Measurements from ENCODE around the gene MYL10. TPM values are rescaled to one million over a fixed set of nuclear protein-coding genes. Genes with fewer than 3 reads are reported as not detected.
"Not testable (repeated sequence)": the region's sequence is repeated elsewhere in the genome, so short reads cannot be mapped to it uniquely, and the experiment has no call there.

MYL10 gene
- polyA plus RNA-seq, 2 donors, result not detected

DNA sequence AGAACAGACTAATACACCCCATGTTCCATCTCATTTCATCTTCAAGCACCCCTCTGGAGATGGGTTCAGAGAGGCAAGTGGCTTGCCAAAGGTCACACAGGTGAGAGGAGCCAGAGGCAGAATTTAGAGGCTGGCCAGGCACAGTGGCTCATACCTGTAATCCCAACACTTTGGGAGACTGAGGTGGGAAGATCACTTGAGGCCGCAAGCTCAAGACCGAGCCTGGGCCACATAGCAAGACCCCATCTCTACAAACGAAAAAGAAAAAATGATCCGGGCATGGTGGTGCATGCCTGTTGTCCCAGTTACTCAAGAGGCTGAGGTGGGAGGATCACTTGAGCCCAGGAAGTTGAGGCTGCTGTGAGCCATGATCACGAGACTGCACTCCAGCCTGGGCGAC is 34.7 kb upstream of the MYL10 start:
- peaks cover 0 to 3% of the 10 kb centered on the region in 2 donors for H3K27me3 ChIP-seq (ENCODE audit: control insufficient read depth in 1 of 2, insufficient read depth in 2 of 2, low read length in 2 of 2)
- no peak overlapping the region for H3K27ac ChIP-seq (ENCODE audit: low read depth in 2 of 2, low read length in 1 of 2)
- H3K9me3 ChIP-seq (ENCODE audit: control insufficient read depth in 2 of 2, insufficient read depth in 1 of 2, low read depth in 1 of 2, low read length in 1 of 2), result peaks cover 0 to 4% of the 10 kb centered on the region in 2 donors
- 95 to 97% methylated on average over 6 of the region's 6 CpGs for WGBS, 2 donors
- H3K4me3 ChIP-seq (ENCODE audit: low read depth in 1 of 2, low read length in 2 of 2), result no peak overlapping the region
- H3K4me1 ChIP-seq (ENCODE audit: control insufficient read depth in 2 of 2, insufficient read depth in 2 of 2, low read length in 1 of 2), result no peaks in the 10 kb centered on the region
- H3K36me3 ChIP-seq (ENCODE audit: control insufficient read depth in 2 of 2, insufficient read depth in 2 of 2, low read length in 1 of 2), result no peaks in the 10 kb centered on the region

DNA sequence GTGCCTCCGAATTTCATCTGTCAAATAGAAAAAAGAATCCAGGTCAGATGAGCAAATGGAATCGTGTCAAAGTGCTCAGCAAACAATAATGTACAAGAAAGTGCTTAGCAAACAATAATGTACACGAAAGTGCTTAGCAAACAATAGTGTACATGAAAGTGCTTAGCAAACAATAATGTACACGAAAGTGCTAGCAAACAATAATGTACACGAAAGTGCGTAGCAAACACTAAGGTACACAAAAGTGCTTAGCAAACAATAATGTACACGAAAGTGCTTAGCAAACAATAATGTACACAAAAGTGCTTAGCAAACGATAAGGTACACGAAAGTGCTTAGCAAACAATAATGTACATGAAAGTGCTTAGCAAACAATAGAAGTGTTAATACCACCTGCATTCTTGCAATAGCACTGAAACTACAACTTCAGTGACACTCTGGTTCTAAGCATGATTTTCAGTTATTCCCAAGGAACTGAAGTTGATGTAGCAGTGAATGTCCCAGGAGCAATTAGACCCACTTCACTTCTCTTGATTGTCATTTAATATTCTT is 33.4 kb upstream of the MYL10 start:
- Histone ChIP-seq H3K27me3 (ENCODE audit: control insufficient read depth in 1 of 2, insufficient read depth in 2 of 2, low read length in 2 of 2) (peaks cover 0 to 3% of the 10 kb centered on the region in 2 donors), H3K4me3 (ENCODE audit: low read depth in 1 of 2, low read length in 2 of 2) (no peak overlapping the region), H3K36me3 (ENCODE audit: control insufficient read depth in 2 of 2, insufficient read depth in 2 of 2, low read length in 1 of 2) (no peaks in the 10 kb centered on the region), H3K4me1 (ENCODE audit: control insufficient read depth in 2 of 2, insufficient read depth in 2 of 2, low read length in 1 of 2) (no peaks in the 10 kb centered on the region), H3K27ac (ENCODE audit: low read depth in 2 of 2, low read length in 1 of 2) (no peak overlapping the region), H3K9me3 (ENCODE audit: control insufficient read depth in 2 of 2, insufficient read depth in 1 of 2, low read depth in 1 of 2, low read length in 1 of 2) (peaks cover 0 to 3% of the 10 kb centered on the region in 2 donors)
- WGBS, 2 donors, result 57 to 68% methylated on average over 9 of the region's 9 CpGs

DNA sequence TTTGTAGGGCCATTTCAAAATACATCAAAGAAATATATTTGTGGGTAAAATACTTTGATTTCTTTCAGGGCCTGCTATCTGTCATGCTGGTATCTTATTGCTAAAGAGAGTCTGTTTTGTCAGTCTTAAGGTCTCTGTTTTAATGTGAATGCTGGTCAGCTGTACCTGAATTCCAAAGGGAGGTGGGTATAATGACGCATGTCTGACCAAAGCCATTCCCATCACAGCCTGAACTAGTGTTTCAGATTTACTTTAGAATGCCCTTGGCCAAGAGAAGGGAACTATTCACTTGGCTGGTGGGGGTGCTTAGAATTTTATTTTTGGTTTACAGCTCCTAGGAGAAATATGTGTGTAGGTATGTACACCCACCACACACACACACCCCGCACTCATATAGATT is 30.6 kb upstream of the MYL10 start:
- WGBS, 2 donors, result 75 to 78% methylated on average over 2 of the region's 2 CpGs
- no peak overlapping the region for H3K4me3 ChIP-seq (ENCODE audit: low read depth in 1 of 2, low read length in 2 of 2)

DNA sequence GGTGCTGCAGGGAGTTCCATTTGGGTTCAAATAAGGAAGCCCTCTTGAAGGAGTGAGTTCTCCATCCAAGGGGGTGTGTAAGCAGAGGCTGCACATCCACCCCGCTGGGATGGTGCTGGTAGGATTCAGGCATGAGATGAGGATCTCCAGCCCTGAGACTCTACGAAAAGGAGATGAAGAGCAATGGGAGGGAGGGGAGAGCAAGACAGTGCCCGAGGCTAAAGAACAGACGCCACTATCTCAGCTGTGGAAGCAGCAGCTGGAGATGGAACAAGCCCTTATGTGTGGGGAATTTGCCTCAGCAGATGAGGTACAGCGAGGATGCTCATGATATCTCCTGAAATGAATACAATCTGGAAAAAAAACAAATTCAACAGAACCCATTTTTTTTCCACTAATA is 28.1 kb upstream of the MYL10 start:
- H3K36me3 ChIP-seq (ENCODE audit: control insufficient read depth in 2 of 2, insufficient read depth in 2 of 2, low read length in 1 of 2), result no peaks in the 10 kb centered on the region
- H3K27ac ChIP-seq (ENCODE audit: low read depth in 2 of 2, low read length in 1 of 2), result no peak overlapping the region
- no peaks in the 10 kb centered on the region for H3K9me3 ChIP-seq (ENCODE audit: control insufficient read depth in 2 of 2, insufficient read depth in 1 of 2, low read depth in 1 of 2, low read length in 1 of 2)
- H3K27me3 ChIP-seq (ENCODE audit: control insufficient read depth in 1 of 2, insufficient read depth in 2 of 2, low read length in 2 of 2), result no peaks in the 10 kb centered on the region
- no peak overlapping the region for H3K4me3 ChIP-seq (ENCODE audit: low read depth in 1 of 2, low read length in 2 of 2)
- H3K4me1 ChIP-seq (ENCODE audit: control insufficient read depth in 2 of 2, insufficient read depth in 2 of 2, low read length in 1 of 2), result no peaks in the 10 kb centered on the region
- WGBS, 2 donors, result 71 to 80% methylated on average over 5 of the region's 5 CpGs

More for the DNA sequence above, 30.6 kb upstream of the MYL10 start:
- no peak overlapping the region for H3K27ac ChIP-seq (ENCODE audit: low read depth in 2 of 2, low read length in 1 of 2)
- no peaks in the 10 kb centered on the region for H3K4me1 ChIP-seq (ENCODE audit: control insufficient read depth in 2 of 2, insufficient read depth in 2 of 2, low read length in 1 of 2)
- H3K36me3 ChIP-seq (ENCODE audit: control insufficient read depth in 2 of 2, insufficient read depth in 2 of 2, low read length in 1 of 2), result no peaks in the 10 kb centered on the region
- H3K27me3 ChIP-seq (ENCODE audit: control insufficient read depth in 1 of 2, insufficient read depth in 2 of 2, low read length in 2 of 2), result peaks cover 0 to 3% of the 10 kb centered on the region in 2 donors
- H3K9me3 ChIP-seq (ENCODE audit: control insufficient read depth in 2 of 2, insufficient read depth in 1 of 2, low read depth in 1 of 2, low read length in 1 of 2), result peaks cover 0 to 3% of the 10 kb centered on the region in 2 donors

DNA sequence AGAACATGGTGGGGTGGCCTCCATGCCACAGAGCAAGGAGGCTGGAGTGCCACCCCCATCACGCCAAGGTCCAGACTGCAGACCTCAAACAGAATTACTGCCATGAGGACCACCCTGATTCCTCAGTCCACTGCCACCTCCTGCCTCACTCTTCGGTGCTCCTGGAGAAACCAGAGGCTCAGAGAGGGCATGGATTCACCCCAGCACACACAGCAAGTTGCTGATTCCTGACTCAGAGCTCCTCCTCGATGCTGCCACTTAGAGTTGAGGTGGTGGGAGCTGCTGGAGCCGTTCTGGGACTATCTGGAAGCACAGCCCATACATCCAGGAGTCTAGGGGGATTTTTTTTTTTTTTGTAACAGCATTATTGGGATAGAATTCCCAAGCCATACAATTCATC is 22.0 kb upstream of the MYL10 start:
- Histone ChIP-seq H3K36me3 (ENCODE audit: control insufficient read depth in 2 of 2, insufficient read depth in 2 of 2, low read length in 1 of 2) (no peaks in the 10 kb centered on the region), H3K4me3 (ENCODE audit: low read depth in 1 of 2, low read length in 2 of 2) (no peak overlapping the region), H3K27me3 (ENCODE audit: control insufficient read depth in 1 of 2, insufficient read depth in 2 of 2, low read length in 2 of 2) (no peaks in the 10 kb centered on the region), H3K9me3 (ENCODE audit: control insufficient read depth in 2 of 2, insufficient read depth in 1 of 2, low read depth in 1 of 2, low read length in 1 of 2) (peaks cover 0 to 2% of the 10 kb centered on the region in 2 donors), H3K27ac (ENCODE audit: low read depth in 2 of 2, low read length in 1 of 2) (no peak overlapping the region), H3K4me1 (ENCODE audit: control insufficient read depth in 2 of 2, insufficient read depth in 2 of 2, low read length in 1 of 2) (no peaks in the 10 kb centered on the region)
- WGBS, 2 donors, result 66 to 68% methylated on average over 4 of the region's 4 CpGs

DNA sequence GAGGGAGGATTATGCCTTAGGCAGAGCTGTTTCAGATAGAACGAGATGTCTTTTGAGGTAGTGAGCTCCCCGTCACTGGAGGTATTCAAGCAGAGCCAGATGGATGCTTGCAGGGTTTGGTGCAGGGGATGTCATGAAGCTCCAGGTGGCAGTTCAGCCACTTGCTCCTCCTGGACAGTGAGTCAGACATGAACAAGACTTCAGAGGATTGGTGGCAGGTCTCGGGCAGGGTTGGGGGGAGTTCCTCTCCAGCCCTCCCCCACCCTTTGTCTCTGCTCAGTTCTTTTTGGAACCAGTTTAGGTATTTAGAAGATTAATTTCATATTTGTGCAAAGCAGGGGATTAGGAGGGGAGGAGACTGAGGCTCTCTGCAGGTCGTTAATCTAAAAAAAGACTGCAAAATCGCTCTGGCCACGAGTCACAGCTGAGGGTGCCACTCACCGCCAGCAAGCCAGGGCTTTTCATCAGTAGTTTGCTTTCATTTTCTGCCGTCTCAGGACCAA is 21.5 kb upstream of the MYL10 start:
- Histone ChIP-seq H3K4me1 (ENCODE audit: control insufficient read depth in 2 of 2, insufficient read depth in 2 of 2, low read length in 1 of 2) (no peaks in the 10 kb centered on the region), H3K27me3 (ENCODE audit: control insufficient read depth in 1 of 2, insufficient read depth in 2 of 2, low read length in 2 of 2) (no peaks in the 10 kb centered on the region), H3K4me3 (ENCODE audit: low read depth in 1 of 2, low read length in 2 of 2) (no peak overlapping the region), H3K36me3 (ENCODE audit: control insufficient read depth in 2 of 2, insufficient read depth in 2 of 2, low read length in 1 of 2) (no peaks in the 10 kb centered on the region), H3K9me3 (ENCODE audit: control insufficient read depth in 2 of 2, insufficient read depth in 1 of 2, low read depth in 1 of 2, low read length in 1 of 2) (peaks cover 0 to 2% of the 10 kb centered on the region in 2 donors), H3K27ac (ENCODE audit: low read depth in 2 of 2, low read length in 1 of 2) (no peak overlapping the region)
- WGBS, 2 donors, result 28% methylated on average over 8 of the region's 8 CpGs

DNA sequence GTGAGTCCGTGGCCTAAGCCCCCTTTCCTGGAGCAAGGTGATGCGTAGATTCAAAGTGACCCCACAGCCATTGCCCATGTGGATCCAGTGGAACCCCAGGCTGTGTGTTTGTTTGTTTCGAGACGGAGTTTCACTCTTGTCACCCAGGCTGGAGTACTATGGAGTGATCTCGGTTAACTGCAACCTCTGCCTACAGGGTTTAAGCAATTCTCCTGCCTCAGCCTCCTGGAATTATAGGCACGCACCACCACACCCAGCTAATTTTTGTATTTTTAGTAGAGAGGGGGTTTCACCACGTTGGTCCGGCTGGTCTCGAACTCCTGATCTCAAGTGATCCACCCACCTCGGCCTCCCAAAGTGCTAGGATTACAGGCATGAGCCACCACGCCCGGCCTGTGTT is 18.8 kb upstream of the MYL10 start:
- H3K4me3 ChIP-seq (ENCODE audit: low read depth in 1 of 2, low read length in 2 of 2); H3K27me3 ChIP-seq (ENCODE audit: control insufficient read depth in 1 of 2, insufficient read depth in 2 of 2, low read length in 2 of 2); H3K27ac ChIP-seq (ENCODE audit: low read depth in 2 of 2, low read length in 1 of 2); H3K4me1 ChIP-seq (ENCODE audit: control insufficient read depth in 2 of 2, insufficient read depth in 2 of 2, low read length in 1 of 2); H3K9me3 ChIP-seq (ENCODE audit: control insufficient read depth in 2 of 2, insufficient read depth in 1 of 2, low read depth in 1 of 2, low read length in 1 of 2); H3K36me3 ChIP-seq (ENCODE audit: control insufficient read depth in 2 of 2, insufficient read depth in 2 of 2, low read length in 1 of 2): not testable (repeated sequence)
- WGBS, 2 donors, result 85 to 87% methylated on average over 12 of the region's 12 CpGs

DNA sequence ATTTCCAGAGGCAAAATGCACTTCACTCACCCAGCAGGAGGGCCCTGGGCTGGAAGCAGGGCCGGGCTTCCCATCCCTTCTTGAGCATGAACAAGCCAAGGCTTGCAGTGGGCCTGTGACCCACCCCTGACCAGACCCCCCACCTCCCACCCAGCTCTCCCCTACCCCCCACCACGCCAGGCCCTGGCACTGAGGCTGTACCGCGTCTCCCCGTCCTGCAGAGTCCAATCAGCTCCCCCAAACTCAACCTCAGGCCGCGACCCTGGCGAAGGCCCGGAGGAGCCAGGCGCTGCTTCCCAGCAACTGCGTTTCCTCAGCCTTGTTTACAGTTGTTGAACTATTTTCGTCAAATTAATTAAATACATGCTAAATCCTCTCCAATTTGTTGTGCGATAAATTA is 16.9 kb upstream of the MYL10 start:
- Histone ChIP-seq H3K27me3 (ENCODE audit: control insufficient read depth in 1 of 2, insufficient read depth in 2 of 2, low read length in 2 of 2) (peaks cover 0 to 2% of the 10 kb centered on the region in 2 donors), H3K4me3 (ENCODE audit: low read depth in 1 of 2, low read length in 2 of 2) (no peak overlapping the region), H3K4me1 (ENCODE audit: control insufficient read depth in 2 of 2, insufficient read depth in 2 of 2, low read length in 1 of 2) (peaks cover 2 to 3% of the 10 kb centered on the region in 2 donors), H3K27ac (ENCODE audit: low read depth in 2 of 2, low read length in 1 of 2) (no peak overlapping the region), H3K9me3 (ENCODE audit: control insufficient read depth in 2 of 2, insufficient read depth in 1 of 2, low read depth in 1 of 2, low read length in 1 of 2) (peaks cover 0 to 2% of the 10 kb centered on the region in 2 donors), H3K36me3 (ENCODE audit: control insufficient read depth in 2 of 2, insufficient read depth in 2 of 2, low read length in 1 of 2) (no peaks in the 10 kb centered on the region)
- 70 to 83% methylated on average over 13 of the region's 13 CpGs for WGBS, 2 donors

DNA sequence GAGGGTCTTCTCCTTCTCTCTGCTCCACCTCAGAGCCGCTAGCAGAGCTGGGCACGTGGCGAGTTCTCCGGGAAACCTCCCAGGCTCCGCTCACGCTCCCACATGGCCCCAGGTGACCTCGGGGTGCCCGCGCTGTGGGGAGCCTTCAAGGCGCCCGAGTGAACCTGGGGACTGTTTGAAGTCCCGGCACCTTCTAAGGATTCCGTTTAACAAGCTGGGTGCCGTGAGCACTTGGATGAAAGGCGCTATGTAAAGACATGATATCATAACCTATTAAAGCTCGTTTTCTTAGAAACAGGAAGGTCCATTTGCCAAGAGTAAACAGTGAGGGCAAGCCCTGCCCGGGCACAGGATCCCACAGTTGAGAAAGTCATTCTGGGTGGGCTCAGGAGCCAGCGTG is 15.8 kb upstream of the MYL10 start:
- WGBS, 2 donors, result 25 to 27% methylated on average over 18 of the region's 18 CpGs

DNA sequence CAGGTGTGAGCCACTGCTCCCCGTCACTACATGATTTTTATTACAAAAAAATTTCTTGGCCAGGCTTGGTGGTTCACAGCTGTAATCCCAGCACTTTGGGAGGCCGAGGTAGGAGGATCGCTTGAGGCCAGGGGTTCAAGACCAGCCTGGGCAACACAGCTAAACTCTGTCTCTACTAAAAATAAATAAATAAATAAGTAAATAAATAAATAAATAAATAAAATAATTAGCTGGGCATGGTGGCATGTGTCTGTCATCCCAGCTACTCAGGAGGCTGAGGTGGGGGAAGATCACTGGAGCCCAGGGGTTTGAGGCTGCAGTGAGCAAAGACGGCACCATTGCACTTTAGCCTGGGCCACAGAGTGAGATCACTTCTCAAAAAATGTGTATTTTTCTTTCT is 10.0 kb upstream of the MYL10 start:
- not testable (repeated sequence) for H3K9me3 ChIP-seq (ENCODE audit: control insufficient read depth in 2 of 2, insufficient read depth in 1 of 2, low read depth in 1 of 2, low read length in 1 of 2); H3K36me3 ChIP-seq (ENCODE audit: control insufficient read depth in 2 of 2, insufficient read depth in 2 of 2, low read length in 1 of 2); H3K4me3 ChIP-seq (ENCODE audit: low read depth in 1 of 2, low read length in 2 of 2); H3K27me3 ChIP-seq (ENCODE audit: control insufficient read depth in 1 of 2, insufficient read depth in 2 of 2, low read length in 2 of 2); H3K4me1 ChIP-seq (ENCODE audit: control insufficient read depth in 2 of 2, insufficient read depth in 2 of 2, low read length in 1 of 2); H3K27ac ChIP-seq (ENCODE audit: low read depth in 2 of 2, low read length in 1 of 2)
- 83 to 92% methylated on average over 4 of the region's 4 CpGs for WGBS, 2 donors

More for the DNA sequence above, 15.8 kb upstream of the MYL10 start:
- H3K36me3 ChIP-seq (ENCODE audit: control insufficient read depth in 2 of 2, insufficient read depth in 2 of 2, low read length in 1 of 2), result no peaks in the 10 kb centered on the region
- H3K27ac ChIP-seq (ENCODE audit: low read depth in 2 of 2, low read length in 1 of 2), result no peak overlapping the region
- peaks cover 0 to 2% of the 10 kb centered on the region in 2 donors for H3K9me3 ChIP-seq (ENCODE audit: control insufficient read depth in 2 of 2, insufficient read depth in 1 of 2, low read depth in 1 of 2, low read length in 1 of 2)
- H3K27me3 ChIP-seq (ENCODE audit: control insufficient read depth in 1 of 2, insufficient read depth in 2 of 2, low read length in 2 of 2), result peaks cover 0 to 2% of the 10 kb centered on the region in 2 donors
- no peak overlapping the region for H3K4me3 ChIP-seq (ENCODE audit: low read depth in 1 of 2, low read length in 2 of 2)
- peaks cover 2 to 3% of the 10 kb centered on the region in 2 donors for H3K4me1 ChIP-seq (ENCODE audit: control insufficient read depth in 2 of 2, insufficient read depth in 2 of 2, low read length in 1 of 2)
